Measurements from ENCODE around the gene KIAA1217.

KIAA1217 gene

DNA sequence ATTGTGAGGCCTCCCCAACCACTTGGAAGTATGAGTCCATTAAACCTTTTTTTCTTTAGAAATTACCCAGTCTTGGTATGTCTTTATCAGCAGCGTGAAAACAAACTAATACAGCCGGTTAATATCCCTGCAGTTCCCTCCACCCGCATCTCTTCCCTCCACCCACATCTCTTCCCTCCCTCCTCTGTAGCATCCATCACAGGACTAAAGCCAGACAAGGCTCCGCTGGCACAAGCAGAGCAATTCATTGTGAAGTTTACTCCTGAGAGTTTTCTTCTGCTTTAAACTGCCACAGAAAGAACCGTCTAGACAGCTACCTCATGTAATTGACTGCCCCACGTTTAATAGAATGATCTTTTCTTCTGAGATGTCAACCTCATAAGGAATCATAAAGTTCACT lies 131.5 kb downstream of the KIAA1217 start:
- Histone ChIP-seq H3K27ac (replicated peaks; ENCODE audit: low read length) (no peak overlapping the region), H3K9me3 (replicated peaks in 1 of 2; ENCODE audit: control insufficient read depth in 2 of 2, insufficient read depth in 1 of 2, low read depth in 1 of 2, low read length in 2 of 2) (peaks cover 0 to 4% of the 10 kb centered on the region in 2 donors), H3K79me1 (ENCODE audit: low read depth, low read length) (no peaks in the 10 kb centered on the region), H3K27me3 (ENCODE audit: control insufficient read depth in 3 of 3, insufficient read depth in 3 of 3, low read depth in 1 of 3, low read length in 3 of 3) (no peaks in the 10 kb centered on the region), H3K4me3 (ENCODE audit: low read length in 2 of 2) (no peak overlapping the region), H3K14ac (ENCODE audit: low read length) (no peak overlapping the region), H4K8ac (ENCODE audit: low read depth, low read length) (no peak overlapping the region), H2BK120ac (ENCODE audit: low read depth, low read length) (no peak overlapping the region), H2AK5ac (ENCODE audit: low read depth, low read length) (no peak overlapping the region), H3K4ac (ENCODE audit: low read length) (no peak overlapping the region), H2BK5ac (ENCODE audit: low read length) (no peak overlapping the region), H3K4me1 (ENCODE audit: control insufficient read depth in 2 of 2, insufficient read depth in 1 of 2, low read depth in 1 of 2, low read length in 2 of 2) (peaks cover 0 to 1% of the 10 kb centered on the region in 2 donors), H3K23ac (ENCODE audit: low read depth, low read length, poor library complexity) (no peak overlapping the region), H2BK12ac (ENCODE audit: low read length) (no peak overlapping the region), H2AFZ (ENCODE audit: low read length) (no peak overlapping the region), H2BK15ac (ENCODE audit: low read length) (no peak overlapping the region), H3K18ac (ENCODE audit: low read length) (no peak overlapping the region), H4K91ac (ENCODE audit: low read depth, low read length, poor library complexity) (no peak overlapping the region), H3K36me3 (replicated peaks in 1 of 2; ENCODE audit: control insufficient read depth in 2 of 2, insufficient read depth in 2 of 2, low read length in 2 of 2) (no peaks in the 10 kb centered on the region), H3K9ac (ENCODE audit: low read depth, low read length, poor library complexity) (no peak overlapping the region), H3K4me2 (ENCODE audit: insufficient read depth, low read length, poor library complexity, severe bottlenecking) (no peak overlapping the region)
- no CpG with 5 or more reads among the region's 6 CpGs for WGBS, 2 donors (ENCODE audit: extremely low coverage in 2 of 2, insufficient read length in 2 of 2, insufficient replicate concordance in 1 of 2)
- no peak for DNase-seq (ENCODE audit: low spot score)

DNA sequence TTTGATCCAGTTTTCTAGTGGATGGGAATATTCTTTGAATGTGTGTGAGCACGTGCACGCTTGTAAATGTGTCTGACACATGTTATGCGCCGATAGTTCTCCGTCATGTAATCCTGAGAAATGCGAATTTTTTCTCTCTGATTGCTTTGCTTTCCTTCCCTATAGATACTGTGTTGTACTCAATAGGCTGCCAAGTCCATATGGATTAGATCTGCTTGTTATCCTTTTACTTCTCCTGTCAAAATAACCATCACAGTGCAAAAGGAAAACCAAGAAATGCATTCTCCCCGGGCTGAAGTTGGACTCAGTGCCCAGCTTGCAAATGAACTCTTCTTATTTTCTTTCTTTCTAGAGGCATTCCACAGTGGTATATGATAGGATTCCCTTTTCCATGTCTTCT lies 131.9 kb downstream of the KIAA1217 start:
- H3K4me3 ChIP-seq (ENCODE audit: low read length in 2 of 2) = no peak overlapping the region
- H2BK15ac ChIP-seq (ENCODE audit: low read length) = no peak overlapping the region
- WGBS, 2 donors (ENCODE audit: extremely low coverage in 2 of 2, insufficient read length in 2 of 2, insufficient replicate concordance in 1 of 2) = no CpG with 5 or more reads among the region's 7 CpGs

DNA sequence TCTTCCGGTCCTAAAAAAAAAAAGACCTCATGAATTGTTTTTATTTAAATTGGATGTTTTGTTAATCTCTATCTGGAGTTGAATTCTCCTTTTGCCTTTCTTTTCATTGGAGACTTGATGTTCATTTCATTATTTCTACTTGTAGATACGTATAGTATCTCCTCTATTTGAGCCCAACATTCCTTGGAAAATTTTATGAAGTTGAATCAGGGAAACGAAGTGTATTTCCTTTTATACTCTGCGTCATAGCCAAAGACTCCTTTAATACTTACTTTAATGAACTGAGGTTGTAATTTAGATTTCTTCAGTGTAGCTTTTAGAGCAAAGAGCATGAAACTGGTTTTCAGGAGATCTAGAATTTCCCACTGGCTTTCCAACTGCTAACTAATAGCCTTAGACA lies 132.4 kb downstream of the KIAA1217 start:
- Histone ChIP-seq H2BK5ac (ENCODE audit: low read length) (no peak overlapping the region), H3K23ac (ENCODE audit: low read depth, low read length, poor library complexity) (no peak overlapping the region), H3K4me1 (ENCODE audit: control insufficient read depth in 2 of 2, insufficient read depth in 1 of 2, low read depth in 1 of 2, low read length in 2 of 2) (peaks cover 0 to 1% of the 10 kb centered on the region in 2 donors), H4K8ac (ENCODE audit: low read depth, low read length) (no peak overlapping the region), H3K9me3 (replicated peaks in 1 of 2; ENCODE audit: control insufficient read depth in 2 of 2, insufficient read depth in 1 of 2, low read depth in 1 of 2, low read length in 2 of 2) (peaks cover 0 to 4% of the 10 kb centered on the region in 2 donors), H3K4me2 (ENCODE audit: insufficient read depth, low read length, poor library complexity, severe bottlenecking) (no peak overlapping the region), H3K4me3 (ENCODE audit: low read length in 2 of 2) (no peak overlapping the region), H3K18ac (ENCODE audit: low read length) (no peak overlapping the region), H2AK5ac (ENCODE audit: low read depth, low read length) (no peak overlapping the region), H3K14ac (ENCODE audit: low read length) (no peak overlapping the region), H3K36me3 (replicated peaks in 1 of 2; ENCODE audit: control insufficient read depth in 2 of 2, insufficient read depth in 2 of 2, low read length in 2 of 2) (no peaks in the 10 kb centered on the region), H2AFZ (ENCODE audit: low read length) (no peak overlapping the region), H3K4ac (ENCODE audit: low read length) (no peak overlapping the region), H2BK12ac (ENCODE audit: low read length) (no peak overlapping the region), H2BK15ac (ENCODE audit: low read length) (no peak overlapping the region), H4K91ac (ENCODE audit: low read depth, low read length, poor library complexity) (no peak overlapping the region), H3K27me3 (ENCODE audit: control insufficient read depth in 3 of 3, insufficient read depth in 3 of 3, low read depth in 1 of 3, low read length in 3 of 3) (no peaks in the 10 kb centered on the region), H3K79me1 (ENCODE audit: low read depth, low read length) (no peaks in the 10 kb centered on the region), H3K9ac (ENCODE audit: low read depth, low read length, poor library complexity) (no peak overlapping the region), H3K27ac (replicated peaks; ENCODE audit: low read length) (no peak overlapping the region), H2BK120ac (ENCODE audit: low read depth, low read length) (no peak overlapping the region)
- no CpG with 5 or more reads among the region's 4 CpGs for WGBS, 2 donors (ENCODE audit: extremely low coverage in 2 of 2, insufficient read length in 2 of 2, insufficient replicate concordance in 1 of 2)
- DNase-seq (ENCODE audit: low spot score) = no peak

More for the DNA sequence above, 131.9 kb downstream of the KIAA1217 start:
- Histone ChIP-seq H3K79me1 (ENCODE audit: low read depth, low read length) (no peaks in the 10 kb centered on the region), H3K9me3 (replicated peaks in 1 of 2; ENCODE audit: control insufficient read depth in 2 of 2, insufficient read depth in 1 of 2, low read depth in 1 of 2, low read length in 2 of 2) (peaks cover 0 to 4% of the 10 kb centered on the region in 2 donors), H3K4me1 (ENCODE audit: control insufficient read depth in 2 of 2, insufficient read depth in 1 of 2, low read depth in 1 of 2, low read length in 2 of 2) (peaks cover 0 to 1% of the 10 kb centered on the region in 2 donors), H3K27ac (replicated peaks; ENCODE audit: low read length) (no peak overlapping the region), H3K27me3 (ENCODE audit: control insufficient read depth in 3 of 3, insufficient read depth in 3 of 3, low read depth in 1 of 3, low read length in 3 of 3) (no peaks in the 10 kb centered on the region), H3K36me3 (replicated peaks in 1 of 2; ENCODE audit: control insufficient read depth in 2 of 2, insufficient read depth in 2 of 2, low read length in 2 of 2) (no peaks in the 10 kb centered on the region), H3K9ac (ENCODE audit: low read depth, low read length, poor library complexity) (no peak overlapping the region), H2BK120ac (ENCODE audit: low read depth, low read length) (no peak overlapping the region), H2AFZ (ENCODE audit: low read length) (no peak overlapping the region), H3K4me2 (ENCODE audit: insufficient read depth, low read length, poor library complexity, severe bottlenecking) (no peak overlapping the region), H2AK5ac (ENCODE audit: low read depth, low read length) (no peak overlapping the region), H4K91ac (ENCODE audit: low read depth, low read length, poor library complexity) (no peak overlapping the region), H3K23ac (ENCODE audit: low read depth, low read length, poor library complexity) (no peak overlapping the region), H2BK12ac (ENCODE audit: low read length) (no peak overlapping the region), H4K8ac (ENCODE audit: low read depth, low read length) (no peak overlapping the region), H3K18ac (ENCODE audit: low read length) (no peak overlapping the region), H2BK5ac (ENCODE audit: low read length) (no peak overlapping the region), H3K4ac (ENCODE audit: low read length) (no peak overlapping the region), H3K14ac (ENCODE audit: low read length) (no peak overlapping the region)
- no peak for DNase-seq (ENCODE audit: low spot score)

DNA sequence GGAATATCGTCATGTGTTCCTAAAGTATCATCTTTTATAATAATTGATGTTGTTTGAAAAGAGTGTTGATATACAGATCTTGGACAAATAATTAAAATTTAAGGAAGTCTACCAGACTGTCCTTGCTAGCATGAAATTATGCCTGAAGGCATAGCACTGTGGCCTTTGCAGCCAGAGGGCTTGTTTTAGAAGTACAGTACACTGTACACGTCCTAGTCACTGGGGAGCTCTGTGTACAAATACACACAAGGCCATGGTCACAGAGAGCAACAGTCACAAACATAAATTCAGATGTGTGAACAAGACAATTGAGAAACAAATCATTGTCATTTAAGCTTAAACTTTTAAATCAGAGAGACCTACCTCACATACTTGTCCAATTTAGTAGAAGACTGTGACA lies 133.0 kb downstream of the KIAA1217 start:
- Histone ChIP-seq H4K91ac (ENCODE audit: low read depth, low read length, poor library complexity) (no peak overlapping the region), H2BK120ac (ENCODE audit: low read depth, low read length) (no peak overlapping the region), H3K4me3 (ENCODE audit: low read length in 2 of 2) (no peak overlapping the region), H3K27ac (replicated peaks; ENCODE audit: low read length) (no peak overlapping the region), H2BK5ac (ENCODE audit: low read length) (no peak overlapping the region), H4K8ac (ENCODE audit: low read depth, low read length) (no peak overlapping the region), H3K4me2 (ENCODE audit: insufficient read depth, low read length, poor library complexity, severe bottlenecking) (no peak overlapping the region), H3K36me3 (replicated peaks in 1 of 2; ENCODE audit: control insufficient read depth in 2 of 2, insufficient read depth in 2 of 2, low read length in 2 of 2) (no peaks in the 10 kb centered on the region), H3K9me3 (replicated peaks in 1 of 2; ENCODE audit: control insufficient read depth in 2 of 2, insufficient read depth in 1 of 2, low read depth in 1 of 2, low read length in 2 of 2) (peaks cover 0 to 4% of the 10 kb centered on the region in 2 donors), H2AFZ (ENCODE audit: low read length) (no peak overlapping the region), H2BK15ac (ENCODE audit: low read length) (no peak overlapping the region), H3K27me3 (ENCODE audit: control insufficient read depth in 3 of 3, insufficient read depth in 3 of 3, low read depth in 1 of 3, low read length in 3 of 3) (no peaks in the 10 kb centered on the region), H3K18ac (ENCODE audit: low read length) (no peak overlapping the region), H3K79me1 (ENCODE audit: low read depth, low read length) (no peaks in the 10 kb centered on the region), H3K23ac (ENCODE audit: low read depth, low read length, poor library complexity) (no peak overlapping the region), H3K14ac (ENCODE audit: low read length) (no peak overlapping the region), H3K4ac (ENCODE audit: low read length) (no peak overlapping the region), H3K9ac (ENCODE audit: low read depth, low read length, poor library complexity) (no peak overlapping the region), H3K4me1 (ENCODE audit: control insufficient read depth in 2 of 2, insufficient read depth in 1 of 2, low read depth in 1 of 2, low read length in 2 of 2) (peaks cover 0 to 1% of the 10 kb centered on the region in 2 donors), H2BK12ac (ENCODE audit: low read length) (no peak overlapping the region), H2AK5ac (ENCODE audit: low read depth, low read length) (no peak overlapping the region)
- no CpG with 5 or more reads among the region's 2 CpGs for WGBS, 2 donors (ENCODE audit: extremely low coverage in 2 of 2, insufficient read length in 2 of 2, insufficient replicate concordance in 1 of 2)
- no peak for DNase-seq (ENCODE audit: low spot score)

All from neuronal stem cell (in vitro differentiated cells).